ENCODE results near the gene SEC14L6. TPM values are rescaled to one million over a fixed set of nuclear protein-coding genes. Genes with fewer than 3 reads are reported as not detected.
"Not testable (repeated sequence)": the region's sequence is repeated elsewhere in the genome, so short reads cannot be mapped to it uniquely, and the experiment has no call there.

SEC14L6 gene
- total RNA-seq, 2 experiments from 2014 or later = not detected

DNA sequence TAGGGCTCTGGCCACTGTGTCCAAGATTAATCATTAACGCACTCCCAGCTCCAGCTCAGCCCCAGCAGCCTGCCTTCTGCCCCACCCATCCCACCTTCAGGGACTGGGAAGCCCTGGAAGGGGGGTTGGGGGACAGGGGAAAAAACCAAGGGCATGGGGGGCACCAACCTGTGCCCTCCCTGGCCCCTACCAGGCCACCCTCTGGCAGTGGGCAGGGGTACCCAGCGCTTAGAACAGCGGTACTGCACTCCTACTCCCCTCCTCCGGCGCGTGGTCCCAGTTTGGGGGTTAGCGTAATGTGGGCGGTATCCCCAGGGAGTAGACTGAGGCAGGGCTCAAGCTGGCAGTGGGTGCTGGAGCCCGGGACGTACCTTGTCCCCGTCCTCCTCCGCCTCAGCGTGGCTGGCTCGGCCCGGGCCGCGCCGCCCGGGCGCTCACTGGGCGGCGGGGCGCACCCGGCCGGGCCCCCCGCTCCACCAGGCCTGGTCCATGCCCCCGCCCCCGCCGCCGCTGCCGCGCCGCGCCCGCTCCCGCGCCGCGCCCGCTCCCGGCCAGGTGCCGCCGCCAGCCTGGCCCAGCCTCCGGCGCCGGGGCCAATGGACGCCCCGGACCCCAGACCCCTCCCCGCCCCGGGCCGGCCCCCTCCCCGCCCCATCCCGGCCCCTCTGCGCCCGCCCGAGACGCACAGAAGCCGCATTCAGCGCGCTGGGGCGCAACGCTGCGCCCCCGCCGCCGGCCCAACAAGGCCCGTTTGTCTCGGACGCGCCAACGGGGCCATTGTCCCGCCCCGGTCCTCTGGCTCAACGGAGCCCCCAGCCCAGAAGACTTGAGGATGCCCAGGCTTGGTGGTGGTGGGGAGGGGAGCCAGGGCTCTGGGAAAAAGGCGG lies 27.8 kb upstream of the SEC14L6 start, which contains the start of gene GAL3ST1:
Gene GAL3ST1, minus strand, starts transcription at position 571 of the 887 bp plus-strand sequence. CDS start 17,273 bp downstream, outside the sequence.
- Mint-ChIP-seq H3K27me3 (peaks cover 10% of the 10 kb centered on the region), H3K9me3 (no peaks in the 10 kb centered on the region), H3K4me3 (no peak within 1 kb of the TSS), H3K4me1 (no peaks in the 10 kb centered on the region), H3K36me3 (ENCODE audit: low read depth) (peaks cover 18% of the 10 kb centered on the region), H3K27ac (no peak within 1 kb of the TSS)
- POLR2A ChIA-PET = no interaction called here
- no peak for DNase-seq
- CTCF ChIA-PET = interaction anchor here (0.6 to 1.2 kb wide), 2 partner anchors 17 to 1871 kb away, joined by 3 read pairs; no protein-coding TSS in a partner anchor

- Mint-ChIP-seq H3K4me3 (no peak overlapping the region), H3K4me1 (no peaks in the 10 kb centered on the region), H3K9me3 (no peaks in the 10 kb centered on the region), H3K27me3 (peaks cover 10% of the 10 kb centered on the region), H3K27ac (no peak overlapping the region), H3K36me3 (ENCODE audit: low read depth) (peaks cover 14% of the 10 kb centered on the region)
- CTCF ChIA-PET = interaction anchor here (0.6 to 1.2 kb wide), 2 partner anchors 17 to 1870 kb away, joined by 3 read pairs; no protein-coding TSS in a partner anchor
- no peak for DNase-seq
- POLR2A ChIA-PET = no interaction called here
Observed at GRCh38 chr22:30573594-30574094, 27.1 kb upstream of the SEC14L6 start.

- no peaks in the 10 kb centered on the region for H3K4me1 Mint-ChIP-seq
- ChIA-PET POLR2A (no interaction called here), CTCF (interaction anchor here (1.2 kb wide), 1 partner anchor 18 kb away, joined by 3 read pairs; no protein-coding TSS in a partner anchor)
- no peak overlapping the region for H3K27ac Mint-ChIP-seq
- peaks cover 10% of the 10 kb centered on the region for H3K27me3 Mint-ChIP-seq
- H3K36me3 Mint-ChIP-seq (ENCODE audit: low read depth) = peaks cover 14% of the 10 kb centered on the region
- H3K9me3 Mint-ChIP-seq = no peaks in the 10 kb centered on the region
- H3K4me3 Mint-ChIP-seq = no peak overlapping the region
- DNase-seq = no peak
Observed at GRCh38 chr22:30572840-30573593, 26.5 kb upstream of the SEC14L6 start.

- H3K4me1 Mint-ChIP-seq = no peaks in the 10 kb centered on the region
- no peaks in the 10 kb centered on the region for H3K9me3 Mint-ChIP-seq
- DNase-seq = no peak
- no peak overlapping the region for H3K4me3 Mint-ChIP-seq
- peaks cover 14% of the 10 kb centered on the region for H3K36me3 Mint-ChIP-seq (ENCODE audit: low read depth)
- POLR2A ChIA-PET = no interaction called here
- H3K27me3 Mint-ChIP-seq = peaks cover 10% of the 10 kb centered on the region
- no peak overlapping the region for H3K27ac Mint-ChIP-seq
- CTCF ChIA-PET = no interaction called here
Observed at GRCh38 chr22:30572210-30572609, 25.7 kb upstream of the SEC14L6 start.

DNA sequence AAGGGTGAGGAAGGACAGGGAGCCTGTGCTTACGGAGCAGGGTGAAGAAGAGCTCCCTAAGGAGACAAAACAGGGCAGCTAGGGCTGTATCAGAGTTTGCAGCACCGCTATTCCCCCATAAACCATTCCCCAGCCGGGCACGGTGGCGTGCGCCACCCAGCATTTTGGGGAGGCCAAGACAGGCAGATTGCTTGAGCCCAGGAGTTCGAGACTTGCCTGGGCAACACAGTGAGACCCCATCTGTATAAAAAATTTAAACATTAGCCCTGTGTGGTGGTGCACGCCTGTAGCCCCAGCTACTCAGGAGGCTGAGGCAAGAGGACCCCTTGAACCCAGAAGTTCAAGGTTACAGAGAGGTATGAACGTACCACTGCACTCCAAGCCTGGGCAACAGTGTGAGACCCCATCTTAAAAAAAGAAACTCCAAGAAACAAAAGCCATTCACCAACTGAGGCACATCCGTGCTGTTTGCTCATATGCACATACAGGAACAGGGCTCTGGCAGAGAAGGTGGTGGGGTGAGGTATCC lies 23.2 kb upstream of the SEC14L6 start:
- no peak overlapping the region for H3K4me3 Mint-ChIP-seq
- no peak for DNase-seq
- H3K9me3 Mint-ChIP-seq = no peaks in the 10 kb centered on the region
- CTCF ChIA-PET = no interaction called here
- peaks cover 13% of the 10 kb centered on the region for H3K27me3 Mint-ChIP-seq
- H3K27ac Mint-ChIP-seq = no peak overlapping the region
- H3K4me1 Mint-ChIP-seq = no peaks in the 10 kb centered on the region
- H3K36me3 Mint-ChIP-seq (ENCODE audit: low read depth) = no peaks in the 10 kb centered on the region
- POLR2A ChIA-PET = no interaction called here

GRCh38 chr22:30568137-30568805 lies 21.7 kb upstream of the SEC14L6 start:
- no peaks in the 10 kb centered on the region for H3K4me1 Mint-ChIP-seq
- DNase-seq = no peak
- ChIA-PET CTCF (no interaction called here), POLR2A (no interaction called here)
- H3K4me3 Mint-ChIP-seq = no peak overlapping the region
- H3K27ac Mint-ChIP-seq = no peak overlapping the region
- H3K27me3 Mint-ChIP-seq = peaks cover 6% of the 10 kb centered on the region
- no peaks in the 10 kb centered on the region for H3K36me3 Mint-ChIP-seq (ENCODE audit: low read depth)
- no peaks in the 10 kb centered on the region for H3K9me3 Mint-ChIP-seq

GRCh38 chr22:30567277-30567676 lies 20.7 kb upstream of the SEC14L6 start:
- CTCF ChIA-PET = interaction anchor here (0.5 kb wide), 1 partner anchor 49 kb away, joined by 3 read pairs; no protein-coding TSS in a partner anchor
- H3K9me3 Mint-ChIP-seq; H3K36me3 Mint-ChIP-seq (ENCODE audit: low read depth); H3K4me1 Mint-ChIP-seq; H3K27ac Mint-ChIP-seq; H3K4me3 Mint-ChIP-seq; DNase-seq; H3K27me3 Mint-ChIP-seq; POLR2A ChIA-PET: not testable (repeated sequence)

DNA sequence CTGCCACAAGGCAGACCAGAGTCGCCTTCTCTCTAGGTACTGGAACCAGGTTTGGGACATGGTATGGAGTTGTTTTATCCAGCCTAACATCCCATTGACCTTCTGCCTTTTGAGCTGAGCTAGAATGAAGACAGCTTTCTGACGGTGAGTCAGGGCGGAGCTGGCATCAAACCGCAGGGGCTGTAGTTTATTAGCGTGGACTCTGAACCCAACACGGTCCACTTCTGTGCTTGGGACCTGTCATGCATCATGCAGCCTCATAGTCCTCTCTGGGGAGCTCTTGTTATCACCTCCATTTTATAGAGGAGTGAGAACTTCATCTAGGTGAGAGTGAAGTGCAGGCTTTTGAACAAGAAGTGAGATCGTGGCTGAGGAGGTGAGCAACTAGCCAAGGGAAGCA lies 19.6 kb upstream of the SEC14L6 start:
- Mint-ChIP-seq H3K27me3 (peaks cover 6% of the 10 kb centered on the region), H3K9me3 (no peaks in the 10 kb centered on the region), H3K4me3 (no peak overlapping the region), H3K4me1 (no peaks in the 10 kb centered on the region), H3K27ac (no peak overlapping the region), H3K36me3 (ENCODE audit: low read depth) (no peaks in the 10 kb centered on the region)
- no peak for DNase-seq
- ChIA-PET POLR2A (no interaction called here), CTCF (interaction anchor here (1.2 kb wide), 1 partner anchor 23 kb away, joined by 3 read pairs; no protein-coding TSS in a partner anchor)

- no peaks in the 10 kb centered on the region for H3K36me3 Mint-ChIP-seq (ENCODE audit: low read depth)
- DNase-seq = no peak
- no peaks in the 10 kb centered on the region for H3K9me3 Mint-ChIP-seq
- ChIA-PET CTCF (interaction anchor here (1.2 kb wide), 1 partner anchor 23 kb away, joined by 3 read pairs; no protein-coding TSS in a partner anchor), POLR2A (no interaction called here)
- peaks cover 3% of the 10 kb centered on the region for H3K27me3 Mint-ChIP-seq
- H3K4me1 Mint-ChIP-seq = no peaks in the 10 kb centered on the region
- H3K27ac Mint-ChIP-seq = no peak overlapping the region
- H3K4me3 Mint-ChIP-seq = no peak overlapping the region
Observed at GRCh38 chr22:30565341-30565740, 18.8 kb upstream of the SEC14L6 start.

GRCh38 chr22:30564761-30565119 lies 18.2 kb upstream of the SEC14L6 start:
- ChIA-PET CTCF (no interaction called here), POLR2A (no interaction called here)
- H3K27ac Mint-ChIP-seq = no peak overlapping the region
- no peaks in the 10 kb centered on the region for H3K36me3 Mint-ChIP-seq (ENCODE audit: low read depth)
- no peaks in the 10 kb centered on the region for H3K9me3 Mint-ChIP-seq
- peaks cover 3% of the 10 kb centered on the region for H3K27me3 Mint-ChIP-seq
- no peak for DNase-seq
- no peak overlapping the region for H3K4me3 Mint-ChIP-seq
- no peaks in the 10 kb centered on the region for H3K4me1 Mint-ChIP-seq

DNA sequence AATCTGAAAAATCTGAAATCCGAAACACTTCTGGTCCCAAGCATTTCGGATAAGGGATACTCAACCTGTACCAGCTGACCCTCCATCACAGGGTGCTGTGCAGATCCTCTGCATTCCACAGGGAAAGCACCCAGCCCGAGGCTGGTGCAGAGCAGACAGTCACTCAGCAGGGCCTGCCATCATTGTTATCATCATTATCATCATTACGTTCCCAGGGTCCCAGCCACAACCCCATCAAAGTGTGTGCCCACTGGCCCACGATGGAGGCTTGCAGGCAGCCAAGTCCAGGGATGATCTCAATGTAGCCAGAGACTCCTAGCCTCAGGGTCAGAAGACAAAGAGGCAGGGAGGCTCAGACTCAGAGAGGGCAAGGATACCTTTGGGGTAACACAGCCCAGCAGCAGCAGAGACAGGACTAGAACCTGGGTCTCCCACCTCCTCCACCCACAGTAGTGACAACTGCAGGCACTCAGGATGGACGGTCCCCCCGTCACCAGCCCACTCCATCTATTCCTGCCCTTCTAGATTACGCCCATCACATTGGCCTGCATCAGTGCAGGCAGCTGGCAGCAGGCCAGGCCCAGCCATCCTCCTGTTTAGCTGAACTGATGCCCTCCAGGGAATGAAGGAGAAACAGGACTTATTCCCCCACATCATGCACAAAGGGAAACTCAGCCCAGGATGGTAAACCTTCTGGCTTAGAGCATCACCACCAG lies 17.7 kb upstream of the SEC14L6 start:
- Mint-ChIP-seq H3K27me3 (peaks cover 3% of the 10 kb centered on the region), H3K27ac (no peak overlapping the region), H3K36me3 (ENCODE audit: low read depth) (no peaks in the 10 kb centered on the region), H3K4me3 (no peak overlapping the region), H3K9me3 (no peaks in the 10 kb centered on the region), H3K4me1 (no peaks in the 10 kb centered on the region)
- ChIA-PET CTCF (interaction anchor here (0.6 kb wide), 1 partner anchor 49 kb away, joined by 3 read pairs; no protein-coding TSS in a partner anchor), POLR2A (no interaction called here)
- DNase-seq = no peak

DNA sequence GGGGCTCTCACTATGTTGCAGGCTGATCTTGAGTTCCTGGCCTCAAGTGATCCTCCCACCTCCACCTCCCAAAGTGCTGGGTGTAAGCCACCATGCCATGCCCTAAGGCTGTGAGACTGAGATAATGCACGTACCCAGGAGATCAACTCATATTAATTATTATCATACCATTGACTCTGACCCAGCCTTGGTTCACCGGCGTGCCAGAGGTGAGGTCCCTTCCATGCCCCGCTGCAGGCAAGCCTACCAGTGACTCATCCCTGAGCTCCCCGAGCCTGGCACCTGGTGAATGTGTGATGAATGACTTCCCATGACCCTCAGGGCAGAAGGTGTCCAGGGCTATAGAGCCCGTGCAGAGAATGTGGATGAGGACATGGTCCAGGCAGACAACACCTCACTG lies 15.8 kb upstream of the SEC14L6 start:
- no peaks in the 10 kb centered on the region for H3K36me3 Mint-ChIP-seq (ENCODE audit: low read depth)
- H3K4me1 Mint-ChIP-seq = no peaks in the 10 kb centered on the region
- POLR2A ChIA-PET = no interaction called here
- H3K4me3 Mint-ChIP-seq = no peak overlapping the region
- DNase-seq = no peak
- H3K27me3 Mint-ChIP-seq = peaks cover 3% of the 10 kb centered on the region
- no peaks in the 10 kb centered on the region for H3K9me3 Mint-ChIP-seq
- no peak overlapping the region for H3K27ac Mint-ChIP-seq
- CTCF ChIA-PET = interaction anchor here (0.6 kb wide), 1 partner anchor 9 kb away, joined by 3 read pairs; no protein-coding TSS in a partner anchor
